NCI-H1105 treated with DMSO at 0.1 percent for 48 hours (cell line): Measurements from ENCODE around the gene PPP3R1.
A peak's percentile ranks its signal among the peaks of the same experiment; 100 is the strongest.

ENCODE experiments used
- DNase-seq: peaks from one replicate; lab custom pipeline; 2025; lab: John Stamatoyannopoulos, UW

PPP3R1 gene

DNA sequence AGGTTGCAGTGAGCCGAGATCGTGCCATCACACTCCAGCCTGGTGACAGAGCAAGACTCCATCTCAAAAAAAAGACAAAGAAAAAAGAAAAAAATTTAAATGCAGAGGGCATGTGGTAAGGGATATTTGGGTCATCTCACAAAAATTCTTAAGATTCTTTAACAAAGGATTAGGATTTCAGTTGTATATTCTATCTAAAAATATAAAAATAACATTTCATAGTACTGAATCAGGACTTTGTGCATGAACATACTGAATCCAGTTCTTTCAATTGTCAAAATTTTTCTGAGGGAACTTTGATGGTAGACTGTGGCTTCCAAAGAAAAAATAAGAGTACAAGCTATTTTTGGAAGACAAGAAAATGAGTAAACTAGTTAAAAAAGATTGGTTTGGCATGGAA is 6.5 kb upstream of the PPP3R1 start:
- no peak for DNase-seq

DNA sequence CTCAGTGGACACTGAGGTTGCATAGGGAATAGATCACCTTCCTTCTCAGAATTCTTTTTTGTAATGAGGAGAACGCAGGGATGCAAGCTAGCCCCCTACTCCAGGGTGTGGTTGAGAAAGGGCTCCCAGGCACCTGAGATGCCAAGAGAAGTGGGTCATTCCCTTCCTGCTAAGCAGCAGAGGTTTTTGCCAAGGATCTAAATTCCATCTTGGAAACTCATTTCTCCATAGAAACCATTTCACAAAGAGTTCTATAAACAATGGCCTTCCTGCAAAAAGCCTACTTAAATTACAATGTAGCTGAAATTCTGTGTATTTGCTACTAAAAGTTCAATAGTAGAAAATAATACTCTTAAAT is 3.7 kb upstream of the PPP3R1 start:
- DNase-seq, result no peak

DNA sequence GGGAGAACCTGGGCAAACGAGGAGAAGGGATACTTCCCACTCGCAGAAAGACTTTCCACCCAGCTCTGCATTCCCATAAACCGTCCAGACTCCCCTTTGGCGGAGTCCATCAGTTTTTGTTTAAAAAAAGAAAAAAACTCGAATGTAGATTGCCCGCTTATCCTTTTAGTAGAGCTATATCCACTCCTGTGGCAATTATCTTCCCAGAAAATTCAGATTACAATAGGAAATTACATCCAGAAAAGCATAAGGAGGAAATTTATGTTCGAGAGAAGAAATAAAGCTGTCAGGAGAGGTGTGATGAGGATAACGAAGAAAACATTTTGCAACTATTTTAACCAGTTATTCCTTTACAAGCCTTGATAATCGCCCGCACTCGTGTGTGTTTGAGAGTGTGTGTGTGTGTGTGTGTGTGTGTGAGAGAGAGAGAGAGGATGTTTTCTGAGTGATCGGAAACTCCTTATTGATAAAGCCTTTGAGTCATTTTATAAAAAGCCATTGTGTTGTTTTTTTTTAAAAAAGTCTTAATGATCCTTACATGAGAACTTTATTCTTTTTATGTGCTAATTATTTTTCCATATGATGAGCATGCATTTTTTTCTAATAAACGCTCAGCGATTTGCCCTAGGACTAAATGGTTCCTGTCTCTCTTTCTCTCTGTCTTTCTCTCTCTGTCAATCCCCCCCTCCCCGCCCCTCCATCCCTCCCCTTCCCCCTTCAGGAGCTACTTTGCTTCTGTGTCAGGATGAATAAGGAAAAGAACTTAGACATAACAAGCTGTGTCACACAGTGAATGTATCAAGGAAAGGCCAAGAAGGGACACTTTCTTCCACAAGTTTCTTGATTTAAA is 1.1 kb upstream of the PPP3R1 start:
- DNase-seq, result no peak

DNA sequence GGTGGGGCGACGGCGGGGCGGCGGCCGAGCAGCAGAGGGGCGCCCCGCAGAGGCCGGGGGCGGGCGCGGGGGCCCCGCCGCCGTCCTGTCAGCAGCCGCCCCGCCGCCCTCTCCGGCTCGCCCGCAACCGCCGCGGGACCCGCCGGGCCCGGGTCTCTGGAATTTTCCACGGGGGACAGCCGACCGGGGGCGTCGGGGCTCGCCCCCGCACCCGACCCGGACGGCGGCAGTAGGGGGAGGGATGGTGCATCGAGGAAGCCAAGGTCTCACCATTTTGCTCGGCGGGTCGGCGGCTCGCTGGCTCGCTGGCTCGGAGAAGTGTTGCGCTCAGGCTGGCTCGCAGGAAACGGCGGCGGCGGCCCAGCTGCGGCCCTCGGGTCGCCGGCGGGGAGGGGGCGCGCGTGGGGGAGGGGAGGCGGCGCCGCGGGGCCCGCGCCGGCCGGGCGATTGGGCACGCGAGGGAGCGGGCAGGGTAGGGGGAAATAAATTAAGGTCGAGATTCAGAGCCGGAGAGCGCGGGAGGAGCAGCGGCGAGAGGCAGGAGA is 405 bp downstream of the PPP3R1 start:
- DNase-seq, result no peak

DNA sequence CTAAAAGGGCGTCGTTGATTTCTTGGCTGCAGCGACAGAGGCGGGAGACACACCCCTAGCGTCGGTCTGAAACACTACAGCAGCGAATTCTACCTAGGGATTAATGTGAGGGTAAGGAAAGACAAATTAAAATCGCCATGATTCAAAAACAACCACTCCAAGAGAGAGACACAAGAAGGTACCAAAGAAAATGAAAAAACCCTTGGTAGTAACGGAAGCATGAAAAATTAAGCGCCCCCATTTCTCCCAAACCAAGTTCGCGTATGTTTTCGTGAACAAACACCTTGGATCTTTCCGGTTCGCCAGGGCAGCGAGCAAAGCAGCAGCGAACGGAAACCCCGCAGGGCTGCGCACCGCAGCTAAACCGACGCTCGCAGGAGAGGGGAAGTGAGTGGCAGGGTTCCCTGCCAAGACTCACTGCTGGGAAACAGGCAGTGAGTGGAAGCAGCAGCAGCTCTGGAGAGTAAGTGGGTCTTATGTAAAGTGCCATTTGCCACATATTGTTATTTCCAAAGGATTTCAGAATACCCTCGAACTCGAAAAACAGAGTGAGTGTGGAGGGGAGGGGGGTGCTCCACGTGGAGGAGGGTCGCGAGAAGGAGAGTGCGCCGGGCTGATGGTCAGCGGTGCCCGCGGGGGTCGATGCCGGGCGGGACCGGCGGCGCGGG is 1.0 kb downstream of the PPP3R1 start:
- DNase-seq, result peak; percentile 82

DNA sequence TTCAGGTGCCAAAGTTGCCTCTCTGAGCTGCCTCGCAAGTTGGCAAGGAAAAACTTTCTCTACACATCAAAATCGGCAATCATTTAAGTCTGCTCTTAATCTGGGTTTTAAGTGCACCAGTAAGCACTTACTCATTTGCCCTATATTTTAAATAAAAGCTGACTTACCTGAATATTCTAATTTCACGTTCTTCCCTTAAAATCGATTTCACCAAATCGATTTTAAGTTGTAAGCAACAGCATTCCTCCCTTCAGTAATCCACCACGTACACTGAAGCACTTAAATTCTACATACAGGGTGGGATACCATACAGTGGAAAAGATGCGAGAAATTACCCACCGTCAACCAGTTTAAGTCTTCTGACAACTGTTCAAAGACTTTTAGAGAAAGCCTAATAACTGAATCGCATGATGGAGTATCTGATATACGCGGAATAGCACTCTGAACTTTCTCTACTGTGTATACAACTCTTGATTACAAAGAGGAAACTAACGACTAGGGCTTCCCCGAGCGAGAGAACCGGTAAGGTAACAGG is 1.6 kb downstream of the PPP3R1 start:
- no peak for DNase-seq

DNA sequence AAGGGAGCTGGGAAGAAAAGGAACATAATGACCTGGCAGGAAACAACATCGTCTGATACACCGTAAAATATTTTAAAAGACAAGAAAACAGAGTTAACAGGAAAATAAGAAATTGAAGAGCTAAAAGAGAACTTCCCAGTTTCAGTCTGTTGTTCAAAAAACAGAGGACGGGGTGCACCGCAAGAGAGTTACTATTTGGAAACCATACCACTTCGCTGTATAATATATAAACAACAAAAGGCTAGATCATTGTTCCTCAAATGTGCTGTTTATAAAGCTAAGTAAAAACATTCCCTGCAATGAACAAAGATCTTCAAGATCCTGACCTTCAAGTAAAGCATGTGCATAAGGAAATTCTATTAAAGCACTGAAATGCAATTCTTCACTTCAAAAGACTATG is 2.1 kb downstream of the PPP3R1 start:
- no peak for DNase-seq

DNA sequence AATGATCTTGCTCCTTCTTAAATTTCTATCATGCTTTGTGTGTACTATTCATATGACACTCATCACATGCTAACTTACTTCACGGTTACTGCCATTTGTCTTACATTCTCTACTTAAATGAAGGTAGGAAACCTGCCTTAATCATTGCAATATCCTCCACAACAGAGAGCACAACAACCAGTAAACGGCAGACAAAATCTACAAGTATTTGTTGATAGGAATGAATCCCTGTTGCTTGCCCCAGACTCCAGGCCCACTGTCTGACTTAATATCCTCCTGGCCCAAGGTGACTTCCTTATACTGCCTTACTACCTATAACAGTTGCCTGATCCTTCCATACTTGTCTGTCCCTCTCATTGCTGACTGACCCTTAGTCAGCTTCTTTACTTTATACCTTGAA is 3.5 kb downstream of the PPP3R1 start:
- no peak for DNase-seq

DNA sequence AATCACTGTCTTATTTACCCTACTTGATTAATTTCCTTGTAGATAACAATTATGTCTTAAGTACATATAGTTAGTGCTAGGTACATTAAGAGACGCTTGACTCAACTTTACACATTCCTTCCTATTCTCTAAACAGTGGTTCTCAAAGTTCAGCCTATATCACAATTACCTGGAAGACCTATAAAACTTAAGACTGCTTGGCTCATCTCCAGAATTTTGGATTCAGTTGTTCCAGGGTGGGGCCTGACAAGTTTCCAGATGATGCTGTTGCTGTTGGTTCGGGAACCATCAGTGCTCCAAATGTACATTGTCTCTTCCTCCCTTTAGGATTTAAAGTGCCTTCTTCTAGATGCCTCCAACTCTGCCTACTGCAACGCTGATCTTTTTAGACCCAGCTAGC is 4.0 kb downstream of the PPP3R1 start:
- DNase-seq, result no peak

DNA sequence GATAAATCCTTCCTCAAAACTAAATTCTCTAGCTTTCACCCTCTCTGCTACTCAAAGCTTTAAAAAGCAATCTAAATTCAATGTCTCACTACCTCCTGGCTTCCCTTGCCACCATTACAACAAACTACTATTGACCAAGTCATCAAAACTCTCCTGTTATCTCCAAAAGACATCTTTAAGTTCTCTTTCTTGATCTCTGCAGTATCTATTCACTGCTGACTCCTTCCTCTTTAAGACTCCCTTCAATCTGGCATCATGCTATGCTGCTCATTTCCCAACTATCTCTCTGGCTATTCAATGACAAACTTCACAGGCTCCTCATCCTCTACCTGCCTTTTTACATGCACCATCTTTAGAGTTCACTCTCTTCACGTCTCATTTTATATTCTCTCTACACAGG is 5.9 kb downstream of the PPP3R1 start:
- no peak for DNase-seq

DNA sequence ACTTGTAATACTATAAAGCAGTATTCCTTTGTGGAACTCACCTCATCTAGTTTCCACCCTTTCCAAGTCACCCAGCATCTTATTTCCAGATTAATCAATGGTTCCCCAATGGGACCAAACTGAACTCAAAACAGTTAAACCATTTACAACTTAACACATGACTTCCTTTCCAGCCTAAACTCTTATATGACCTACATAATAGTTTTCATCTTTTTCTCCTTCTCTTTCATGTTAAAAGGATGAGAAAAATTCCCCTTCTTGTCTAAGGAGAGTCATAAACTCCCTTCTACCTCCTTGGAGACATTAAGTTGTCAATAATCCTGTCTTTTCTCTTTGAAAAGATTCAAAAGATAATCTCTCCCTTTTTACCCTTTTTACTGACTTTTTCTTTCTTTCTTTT is 6.7 kb downstream of the PPP3R1 start:
- DNase-seq, result no peak

DNA sequence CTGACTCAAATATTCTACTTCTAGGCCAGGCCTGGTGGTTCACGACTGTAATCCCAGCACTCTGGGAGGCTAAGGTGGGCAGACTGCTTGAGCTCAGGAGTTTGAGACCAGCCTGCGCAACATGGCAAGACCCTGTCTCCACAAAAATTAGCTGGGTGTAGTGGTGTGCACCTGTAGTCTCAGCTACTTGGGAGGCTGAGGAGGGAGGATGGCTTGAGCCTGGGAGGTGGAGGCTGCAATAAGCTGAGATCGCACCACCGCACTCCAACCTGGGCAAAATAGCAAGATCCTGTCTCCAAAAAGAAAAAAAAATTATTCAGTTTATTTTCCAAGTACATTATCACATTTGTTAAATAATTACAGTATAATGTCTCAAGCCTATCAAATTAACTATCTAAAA is 7.3 kb downstream of the PPP3R1 start:
- no peak for DNase-seq

DNA sequence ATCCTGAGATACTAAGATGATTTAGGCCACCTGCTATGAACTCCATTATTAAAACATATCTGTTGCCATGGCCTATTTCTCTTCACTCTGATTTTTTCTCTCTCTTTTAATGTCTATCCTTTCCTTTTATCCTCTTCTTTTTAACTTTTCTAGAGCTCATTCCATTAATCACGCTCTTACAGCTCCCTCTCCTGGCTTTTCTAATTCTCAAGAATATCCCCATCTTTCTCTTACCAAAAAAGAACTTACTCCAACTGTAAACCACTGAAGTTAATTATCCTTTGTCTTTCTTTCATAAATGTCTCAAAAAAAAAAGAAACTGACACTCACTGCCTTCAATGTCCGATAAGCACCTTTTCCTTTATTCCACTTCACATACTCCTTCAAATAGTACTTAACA is 7.9 kb downstream of the PPP3R1 start:
- no peak for DNase-seq

DNA sequence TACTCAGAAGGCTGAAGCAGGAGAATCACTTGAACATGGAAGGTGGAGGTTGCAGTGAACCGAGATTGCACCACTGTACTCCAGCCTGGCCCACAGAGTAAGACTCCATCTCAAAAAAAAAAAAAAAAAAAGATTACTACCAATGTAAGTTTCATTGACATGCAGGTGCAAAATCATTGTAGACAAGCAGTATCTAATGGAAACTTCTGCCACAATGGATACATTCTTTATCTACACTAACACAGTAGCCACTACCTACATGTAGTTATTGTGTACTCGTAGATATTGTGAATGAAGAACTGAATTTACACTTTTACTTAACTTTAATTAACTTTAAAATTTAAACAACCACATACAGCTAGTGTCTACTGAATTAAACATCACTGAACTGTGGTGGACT is 10.6 kb downstream of the PPP3R1 start:
- no peak for DNase-seq

DNA sequence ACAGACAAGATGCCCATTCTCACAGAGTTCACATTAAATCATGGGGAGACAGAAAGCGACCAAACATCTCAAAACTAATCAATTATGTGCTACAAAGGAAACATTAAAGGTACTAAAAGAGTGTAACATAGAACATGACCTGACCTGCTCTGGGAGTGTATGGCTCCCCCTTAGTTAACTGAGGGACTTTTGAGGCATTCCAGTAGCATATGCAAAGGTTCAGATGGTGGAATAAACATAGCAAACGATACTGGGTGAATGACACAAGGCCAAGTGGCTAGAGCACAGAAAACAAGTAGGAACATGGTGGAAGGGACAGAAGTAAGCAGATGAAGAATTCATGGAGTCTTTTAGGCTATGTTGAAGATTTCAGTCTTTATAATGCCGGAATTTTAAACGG is 11.9 kb downstream of the PPP3R1 start:
- no peak for DNase-seq

DNA sequence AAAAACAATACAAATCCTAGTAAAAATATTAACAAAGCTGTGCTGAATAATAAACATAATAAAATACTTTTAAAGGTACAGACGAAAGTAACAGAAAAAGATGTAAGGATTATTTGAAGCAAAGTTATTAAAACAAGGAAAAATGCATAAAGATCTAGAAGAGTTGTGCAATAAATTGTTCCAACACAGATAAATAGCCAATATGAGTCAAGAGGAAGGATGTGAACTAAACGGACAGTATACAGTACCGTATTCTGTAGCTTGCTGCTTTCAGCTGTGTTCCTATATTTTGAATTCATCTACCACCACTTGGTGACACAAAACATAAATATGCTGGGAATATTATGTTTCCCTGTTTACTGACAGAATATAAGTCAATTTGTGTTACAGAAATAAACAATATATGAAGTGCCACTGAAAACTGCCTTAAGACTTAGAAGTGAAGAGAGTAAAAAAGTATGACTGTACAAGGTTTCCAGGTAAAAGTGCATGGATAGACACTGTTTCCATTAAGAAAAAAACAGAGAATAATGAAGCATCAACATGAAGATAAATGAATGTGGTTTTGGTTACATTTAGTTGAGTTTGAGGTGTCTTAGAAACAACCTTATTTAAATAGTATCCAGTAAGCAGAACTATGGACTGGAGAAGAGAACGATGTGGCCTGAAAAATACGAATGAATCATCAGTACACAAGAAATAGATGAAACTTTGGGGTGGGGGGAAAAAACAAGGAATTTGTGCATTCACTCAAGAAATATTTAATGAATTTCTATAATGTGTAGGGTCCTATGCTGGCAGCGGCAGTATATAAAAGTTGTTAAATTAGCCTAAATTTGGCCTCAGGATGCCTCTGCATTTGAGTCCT is 13.1 kb downstream of the PPP3R1 start:
- no peak for DNase-seq

DNA sequence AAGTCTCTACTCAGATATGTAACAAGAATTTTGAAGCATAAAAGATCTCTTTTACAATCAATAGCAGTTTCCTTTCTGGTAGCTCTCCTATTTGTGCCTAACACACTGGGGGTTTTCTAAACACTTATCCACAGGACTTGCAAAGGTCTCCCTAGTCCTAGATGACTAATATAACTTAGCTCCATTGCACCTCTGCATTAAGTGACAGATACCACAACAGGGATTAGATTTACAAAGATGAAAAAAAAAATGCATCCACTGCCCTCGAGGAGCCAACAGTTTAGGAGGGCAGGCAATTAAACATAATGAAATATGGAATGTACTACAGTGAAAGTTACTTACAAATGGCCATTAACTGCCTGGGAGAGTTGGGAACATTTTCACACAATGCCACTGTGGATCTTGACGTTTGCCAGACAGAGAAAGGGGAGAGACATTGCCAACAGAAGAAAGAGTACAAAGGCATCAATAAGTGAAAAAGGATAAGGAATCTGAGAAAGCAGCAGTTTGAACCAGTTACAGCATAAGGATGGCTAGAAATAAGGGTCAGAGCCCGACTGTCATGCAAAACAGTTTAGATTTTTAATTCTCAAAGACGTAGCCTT is 14.3 kb downstream of the PPP3R1 start:
- no peak for DNase-seq

DNA sequence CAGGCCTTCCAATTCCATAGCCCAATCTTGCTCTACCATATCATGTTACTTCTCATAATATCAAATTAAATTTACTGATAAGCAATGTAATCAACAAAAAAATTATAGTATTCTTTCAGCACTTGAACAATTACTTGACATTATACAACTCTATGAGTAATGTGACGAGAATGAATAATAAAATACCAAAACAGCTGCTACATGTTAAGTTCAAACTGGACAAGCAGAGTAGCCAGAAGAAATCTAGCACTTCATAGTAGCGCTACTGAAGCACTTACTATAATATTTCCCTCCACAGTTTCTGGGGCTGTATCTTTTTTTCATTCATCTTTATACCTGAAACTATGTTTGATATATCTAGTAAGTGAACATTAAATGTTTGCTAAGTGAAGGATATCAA is 14.9 kb downstream of the PPP3R1 start:
- no peak for DNase-seq

DNA sequence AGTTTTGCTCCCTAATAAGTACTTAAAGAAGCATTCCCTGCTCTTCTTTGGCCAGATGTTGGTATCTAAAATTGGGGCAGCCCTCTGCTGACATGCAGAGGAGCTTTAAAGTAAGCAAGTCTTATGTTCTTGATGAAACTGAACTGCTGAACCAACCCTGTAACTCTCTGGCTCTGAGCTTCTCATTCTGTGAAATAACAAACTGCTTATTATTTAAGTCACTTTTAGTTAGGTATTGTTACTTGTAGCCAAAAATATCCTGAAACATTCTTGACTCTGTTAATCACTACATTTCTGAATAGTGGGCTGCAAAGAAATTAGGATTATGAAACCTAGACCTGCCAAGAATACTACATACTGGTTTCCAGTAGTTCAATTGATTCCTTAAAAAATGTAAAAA is 15.5 kb downstream of the PPP3R1 start:
- no peak for DNase-seq

DNA sequence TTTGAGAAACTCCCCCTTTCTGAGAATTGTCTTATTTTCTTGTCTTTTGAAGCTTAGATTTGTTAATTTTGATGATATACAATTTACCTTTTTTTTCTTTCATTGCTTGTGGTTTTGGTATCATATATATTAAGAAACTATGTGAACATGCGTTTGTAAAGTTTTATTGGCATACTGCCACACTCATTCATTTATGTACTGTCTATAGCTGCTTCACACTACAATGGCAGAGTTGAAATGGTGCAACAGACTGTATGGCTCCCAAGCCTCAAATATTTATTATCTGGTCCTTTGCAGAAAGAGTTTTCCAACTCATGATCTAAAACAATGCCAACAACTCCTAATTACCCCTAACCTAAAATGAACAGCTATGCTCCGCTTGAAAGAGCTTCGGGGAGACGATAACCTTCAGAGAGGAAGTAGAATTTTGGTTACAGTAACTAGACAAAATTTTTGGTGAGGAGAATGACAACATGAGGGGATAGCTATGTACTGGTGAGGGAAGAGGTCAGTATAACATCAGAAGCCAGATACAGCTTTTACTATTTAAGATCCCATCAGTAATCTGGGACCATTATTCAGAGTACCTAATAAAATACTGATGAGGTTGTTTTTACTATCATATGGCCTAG is 16.1 kb downstream of the PPP3R1 start:
- no peak for DNase-seq

DNA sequence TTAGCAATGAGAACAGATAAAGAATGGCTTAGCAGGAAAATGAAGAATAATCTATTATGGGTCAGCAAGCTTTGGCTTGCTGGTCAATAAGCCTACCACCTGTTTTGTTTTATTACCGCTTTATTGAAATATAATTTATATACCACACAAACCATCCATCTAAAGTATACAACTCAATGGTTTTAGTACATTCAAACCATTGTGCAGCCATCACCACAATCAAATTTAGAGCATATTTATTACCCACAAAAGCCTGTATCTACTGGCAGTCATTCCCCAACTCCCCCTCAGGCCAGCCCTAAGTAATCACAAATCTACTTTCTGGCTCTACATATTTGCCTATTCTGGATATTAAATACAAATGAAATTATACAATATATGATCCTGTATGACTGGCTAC is 17.2 kb downstream of the PPP3R1 start:
- DNase-seq, result no peak
